Measurements from ENCODE around the gene FLYWCH2. TPM values are rescaled to one million over a fixed set of nuclear protein-coding genes. Genes with fewer than 3 reads are reported as not detected.

Gene FLYWCH2
- total and polyA plus RNA-seq, 2 of the 13 experiments (the other 11 are each of a cell fraction or from before 2014, with no cell fraction given): 16.9 to 19.8 TPM

- TF ChIP-seq ZNF646 (CRISPR knock-in tag; IDR thresholded peaks at IDR 0.05): no peak
- no peak for TF ChIP-seq GPBP1L1 (CRISPR knock-in tag; IDR thresholded peaks at IDR 0.05)
- no peak for TF ChIP-seq SP4 (CRISPR knock-in tag; IDR thresholded peaks at IDR 0.05)
Measured at GRCh38 chr16:2852003-2852730, 30.8 kb upstream of the FLYWCH2 start (continued).

Measured in HepG2 (cell line).